Stimulated activated CD4-positive, alpha-beta T cell treated with anti-CD3 and anti-CD28 coated beads, Interleukin-4, amount 100 ng/mL, for 48 hours (primary cell): Measurements from ENCODE around the gene PTP4A1.
"Not testable (repeated sequence)": the region's sequence is repeated elsewhere in the genome, so short reads cannot be mapped to it uniquely, and the experiment has no call there.

Experiments used
- DNase-seq, 2 donors: peaks; one replicate each; pipeline ENCODE4 v3.0.0-alpha.2; 2020; ENCODE audit warnings: low read depth in 2 of 2

The PTP4A1 gene

GRCh38 chr6:63572044-63572746 lies at the start of gene PTP4A1, which contains the start of gene LOC128125822:
PTP4A1 (plus strand) TSS chr6:63572480; CDS start chr6:63576881, 4,401 bp downstream.
LOC128125822 (plus strand) TSS chr6:63572480.
- peak; percentile 90 to 94 for DNase-seq

GRCh38 chr6:63522911-63523287 lies 49.4 kb upstream of the PTP4A1 start:
- DNase-seq = not testable (repeated sequence)

GRCh38 chr6:63523630-63524029 lies 48.6 kb upstream of the PTP4A1 start:
- no peak for DNase-seq

GRCh38 chr6:63525186-63525878 lies 46.9 kb upstream of the PTP4A1 start:
- DNase-seq = no peak

GRCh38 chr6:63526931-63527330 lies 45.3 kb upstream of the PTP4A1 start:
- DNase-seq = no peak

GRCh38 chr6:63527658-63528514 lies 44.4 kb upstream of the PTP4A1 start:
- no peak for DNase-seq

- DNase-seq = no peak
Observed at GRCh38 chr6:63529498-63529897, 42.8 kb upstream of the PTP4A1 start.

- no peak for DNase-seq
Observed at GRCh38 chr6:63530182-63530581, 42.1 kb upstream of the PTP4A1 start.

- DNase-seq = no peak
Observed at GRCh38 chr6:63530991-63531390, 41.3 kb upstream of the PTP4A1 start.

GRCh38 chr6:63533026-63533425 lies 39.3 kb upstream of the PTP4A1 start:
- no peak for DNase-seq

- no peak for DNase-seq
Observed at GRCh38 chr6:63533952-63534351, 38.3 kb upstream of the PTP4A1 start.

- DNase-seq = no peak
Observed at GRCh38 chr6:63537201-63537958, 34.9 kb upstream of the PTP4A1 start.

- DNase-seq = no peak
Observed at GRCh38 chr6:63537959-63538300, 34.4 kb upstream of the PTP4A1 start.

- DNase-seq = no peak
Observed at GRCh38 chr6:63538550-63538949, 33.7 kb upstream of the PTP4A1 start.

GRCh38 chr6:63543001-63543400 lies 29.3 kb upstream of the PTP4A1 start:
- no peak for DNase-seq

- no peak for DNase-seq
Observed at GRCh38 chr6:63543982-63544381, 28.3 kb upstream of the PTP4A1 start.

GRCh38 chr6:63546236-63546635 lies 26.0 kb upstream of the PTP4A1 start:
- DNase-seq = no peak

GRCh38 chr6:63546697-63547096 lies 25.6 kb upstream of the PTP4A1 start:
- DNase-seq = no peak

- no peak for DNase-seq
Observed at GRCh38 chr6:63549076-63549475, 23.2 kb upstream of the PTP4A1 start.

GRCh38 chr6:63553208-63553607 lies 19.1 kb upstream of the PTP4A1 start:
- no peak for DNase-seq

GRCh38 chr6:63553900-63554299 lies 18.4 kb upstream of the PTP4A1 start:
- DNase-seq = no peak

GRCh38 chr6:63554782-63555181 lies 17.5 kb upstream of the PTP4A1 start:
- DNase-seq = no peak
